Measurements from ENCODE around the gene TBC1D3B.

- TF ChIP-seq CTCF (IDR thresholded peaks at IDR 0.05) = no peak
- no peak for TF ChIP-seq POLR2A (IDR thresholded peaks at IDR 0.05)
Observed at GRCh38 chr17:36198831-36199465, 22.5 kb upstream of the TBC1D3B start.

Measured in body of pancreas (tissue), 4 donors.